HepG2 (cell line): ENCODE data around the gene SLC25A17. TPM values are rescaled to one million over a fixed set of nuclear protein-coding genes. Genes with fewer than 3 reads are reported as not detected.

Experiments
- ATAC-seq: fragments of 200-7000 bp; cut with Tn5 transposase; 3 replicates; pipeline ENCODE4 v1.9.1; 2020; ENCODE audit warnings: mild to moderate bottlenecking, moderate library complexity
- BruUV-seq: library from RNA; stranded (reverse); fragments of 400-500 nt; replicated peaks from 2 replicates; lab custom pipeline; 2021; lab: Mats Ljungman, UMichigan
- CTCF ChIA-PET: fragments of 300-600 bp; formaldehyde crosslinking; extraction: SDS; loops from one replicate; lab custom pipeline; 2021; ENCODE audit warnings: low total read pairs, inconsistent platforms, low intra/inter-chr PET ratio; lab: Yijun Ruan, JAX
- POLR2A ChIA-PET: fragments of 350-600 bp; sonication (Branson Sonifier 250); formaldehyde crosslinking; loops from one replicate; lab custom pipeline; 2020; ENCODE audit warnings: antibody characterized with exemption, inconsistent platforms; lab: Yijun Ruan, JAX
- DNase-seq: peaks from one replicate; pipeline ENCODE4 v3.0.0-alpha.2; 2015; ENCODE audit warnings: low spot score
- FAIRE-seq: peaks from 3 replicates; lab custom pipeline; 2011; peaks lifted over from hg19 to GRCh38; lab: Jason Lieb, UNC
- H2AFZ ChIP-seq: one replicate; pipeline ENCODE4 v1.6.1; 2011; ENCODE audit warnings: low read length, inconsistent platforms
- H3K27ac ChIP-seq: fragments of 300-600 bp; 3 replicates; pipeline ENCODE4 v1.8.0; 2011; ENCODE audit warnings: mixed run types, mild to moderate bottlenecking, mixed read lengths, low read length, inconsistent platforms; ENCODE audit not compliant: insufficient read depth; ENCODE audit errors: extremely low read length
- H3K27me3 ChIP-seq, 2 experiments: fragments of 200-600 bp in 1 of 2; 2 replicates in 1 of 2; 3 replicates in 1 of 2; pipeline versions ENCODE4 v1.6.0 to v1.8.0; 2011; ENCODE audit warnings: low read length in 2 of 2, mild to moderate bottlenecking in 2 of 2, moderate library complexity in 2 of 2, inconsistent platforms in 1 of 2; ENCODE audit not compliant: insufficient read depth in 2 of 2, control insufficient read depth in 1 of 2
- H3K36me3 ChIP-seq, 2 experiments: fragments of 200-600 bp in 1 of 2; replicated peaks in 1 of 2; 2 replicates in 1 of 2; 3 replicates in 1 of 2; pipeline versions ENCODE4 v1.5.1 to v1.8.0; 2011; ENCODE audit warnings: low read length in 2 of 2, inconsistent platforms in 1 of 2; ENCODE audit not compliant: insufficient read depth in 2 of 2, control insufficient read depth in 1 of 2
- H3K4me1 ChIP-seq: 2 replicates; pipeline ENCODE4 v1.5.1; 2012; ENCODE audit warnings: low read length, inconsistent platforms; ENCODE audit not compliant: insufficient read depth
- H3K4me2 ChIP-seq: 2 replicates; pipeline ENCODE4 v1.6.0; 2011; ENCODE audit warnings: low read depth, low read length, inconsistent platforms
- H3K4me3 ChIP-seq, 3 experiments: fragments of 200-600 bp in 1 of 3; sonication (generic), shearing (Covaris generic) in 1 of 3; replicated peaks in 1 of 3; 2 replicates each; pipeline ENCODE4 v1.5.1; 2011 to 2016; ENCODE audit warnings: low read length in 3 of 3, inconsistent platforms in 2 of 3, low read depth in 2 of 3, mild to moderate bottlenecking in 2 of 3, control low read depth in 1 of 3, mixed read lengths in 1 of 3; ENCODE audit not compliant: insufficient read depth in 1 of 3
- H3K79me2 ChIP-seq: one replicate; pipeline ENCODE4 v1.6.1; 2011; ENCODE audit warnings: low read length, inconsistent platforms; ENCODE audit not compliant: insufficient read depth
- H3K9ac ChIP-seq: 2 replicates; pipeline ENCODE4 v1.6.0; 2011; ENCODE audit warnings: mild to moderate bottlenecking, low read depth, low read length, inconsistent platforms; ENCODE audit not compliant: insufficient read depth
- H3K9me3 ChIP-seq: 2 replicates; pipeline ENCODE4 v1.5.1; 2012; ENCODE audit warnings: mild to moderate bottlenecking, low read length
- H4K20me1 ChIP-seq: 2 replicates; pipeline ENCODE4 v1.6.0; 2011; ENCODE audit warnings: inconsistent platforms, mild to moderate bottlenecking, low read length, moderate library complexity; ENCODE audit not compliant: insufficient read depth
- AKAP8 ChIP-seq: sonication (generic); formaldehyde crosslinking; IDR thresholded peaks from 2 replicates; pipeline ENCODE4 v1.5.1; 2020; ENCODE audit warnings: mild to moderate bottlenecking, missing genetic modification reagents
- CREBL2 ChIP-seq: sonication (generic); formaldehyde crosslinking; IDR thresholded peaks from 2 replicates; pipeline ENCODE4 v1.8.1; 2023; ENCODE audit warnings: missing genetic modification reagents, mild to moderate bottlenecking, borderline replicate concordance
- ELF1 ChIP-seq: sonication (generic); formaldehyde crosslinking; IDR thresholded peaks from 2 replicates; pipeline ENCODE4 v1.4.0; 2020; ENCODE audit warnings: missing genetic modification reagents
- HOXA9 ChIP-seq: sonication (generic); formaldehyde crosslinking; IDR thresholded peaks from 2 replicates; pipeline ENCODE4 v1.8.1; 2022; ENCODE audit warnings: missing genetic modification reagents, mild to moderate bottlenecking, moderate library complexity, borderline replicate concordance
- IRF1 ChIP-seq: sonication (generic); formaldehyde crosslinking; IDR thresholded peaks from 2 replicates; pipeline ENCODE4 v1.4.0; 2020; ENCODE audit warnings: low read depth, mild to moderate bottlenecking, missing genetic modification reagents
- JUN ChIP-seq: sonication (generic); formaldehyde crosslinking; IDR thresholded peaks from 2 replicates; pipeline ENCODE4 v1.4.0; 2020; ENCODE audit warnings: mild to moderate bottlenecking, missing genetic modification reagents
- KDM5A ChIP-seq: fragments of 200-600 bp; sonication (generic); IDR thresholded peaks from 2 replicates; pipeline ENCODE4 v1.7.0; 2018; ENCODE audit warnings: antibody characterized with exemption, mild to moderate bottlenecking, low read length, borderline replicate concordance
- MNT ChIP-seq: fragments of 450-650 bp; IDR thresholded peaks from 2 replicates; pipeline ENCODE4 v1.6.1; 2016
- NFE2 ChIP-seq: sonication (generic); formaldehyde crosslinking; IDR thresholded peaks from 2 replicates; pipeline ENCODE4 v1.4.0; 2020; ENCODE audit warnings: missing genetic modification reagents
- NFYC ChIP-seq: IDR thresholded peaks from 2 replicates; pipeline ENCODE4 v1.6.1; 2016; ENCODE audit warnings: missing genetic modification reagents, missing compliant biosample characterization
- PHB2 ChIP-seq: fragments of 450-650 bp; IDR thresholded peaks from 2 replicates; pipeline ENCODE4 v1.6.1; 2018; ENCODE audit not compliant: partially characterized antibody
- ZBTB2 ChIP-seq: sonication (generic); formaldehyde crosslinking; IDR thresholded peaks from 2 replicates; pipeline ENCODE4 v1.8.0; 2022; ENCODE audit warnings: low read depth, missing genetic modification reagents
- ZBTB42 ChIP-seq: sonication (generic); formaldehyde crosslinking; IDR thresholded peaks from 2 replicates; pipeline ENCODE4 v1.5.0; 2020; ENCODE audit warnings: mild to moderate bottlenecking, missing genetic modification reagents
- ZBTB7A ChIP-seq: sonication (generic); formaldehyde crosslinking; IDR thresholded peaks from 2 replicates; pipeline ENCODE4 v1.8.0; 2022; ENCODE audit warnings: mild to moderate bottlenecking, missing genetic modification reagents
- ZNF121 ChIP-seq: sonication (generic); formaldehyde crosslinking; IDR thresholded peaks from 2 replicates; pipeline ENCODE4 v1.5.0; 2020; ENCODE audit warnings: mild to moderate bottlenecking, missing genetic modification reagents
- ZNF232 ChIP-seq: sonication (generic); formaldehyde crosslinking; IDR thresholded peaks from 2 replicates; pipeline ENCODE4 v1.4.0; 2020; ENCODE audit warnings: missing genetic modification reagents, borderline replicate concordance
- ZNF513 ChIP-seq: sonication (generic); formaldehyde crosslinking; conservative IDR thresholded peaks from 2 replicates; pipeline ENCODE4 v1.5.0; 2020; ENCODE audit warnings: missing genetic modification reagents
- ZNF570 ChIP-seq: sonication (generic); formaldehyde crosslinking; IDR thresholded peaks from 2 replicates; pipeline ENCODE4 v1.4.0; 2020; ENCODE audit warnings: mild to moderate bottlenecking, missing genetic modification reagents, borderline replicate concordance
- ZNF652 ChIP-seq: IDR thresholded peaks from 2 replicates; pipeline ENCODE4 v1.6.1; 2016; ENCODE audit warnings: low read depth, borderline replicate concordance
- WGBS: methylation state at CpG from one replicate; pipeline ENCODE4 v1.1.6; 2017; ENCODE audit warnings: low lambda C conversion rate; 5-methylcytosine and 5-hydroxymethylcytosine counted together
- in situ Hi-C: cut with HindIII; loops from 2 replicates; pipeline ENCODE4 v1.10.0; 2017; ENCODE audit warnings: low pct_unique_long_range_greater_than_20kb; ENCODE audit not compliant: extremely low pct_ligation_motif_present
- intact Hi-C: fragments of 100-400 bp; cut with micrococcal nuclease; formaldehyde crosslinking; loops from one replicate; pipeline ENCODE4 v1.10.0; 2022; ENCODE audit not compliant: unreplicated experiment
- polyA plus RNA-seq, 8 experiments: library from polyadenylated mRNA; depleted of rRNA in 3 of 8; stranded (reverse) in 7 of 8; unstranded in 1 of 8; fragments of >200 nt; fragmentation: Illumina TruSeq in 4 of 8; extraction: Trizol in 4 of 8; gene quantifications; 2 replicates each; pipeline versions ENCODE4 v1.2.1 to v1.2.3, GENCODE V29; 2011 to 2016; ENCODE audit warnings: low read depth in 4 of 8, missing spikeins in 1 of 8, mixed read lengths in 1 of 8; ENCODE audit not compliant: insufficient read depth in 1 of 8
- total RNA-seq, 5 experiments: library from RNA; depleted of rRNA; stranded (reverse); fragments of >200 nt; fragmentation: Illumina TruSeq; extraction: Trizol; gene quantifications; 2 replicates each; pipeline ENCODE4 v1.2.3, GENCODE V29; 2016; ENCODE audit warnings: low read depth in 1 of 5

SLC25A17 gene
- total and polyA plus RNA-seq, 2 of the 13 experiments (the other 11 are each of a cell fraction or from before 2014, with no cell fraction given): 15.7 to 27.9 TPM

GRCh38 chr22:40759294-40759840 is 59.8 kb downstream of the SLC25A17 start:
- DNase-seq (no peak), FAIRE-seq (no peak), ATAC-seq (no peak; the same call in 2 of the 3 replicates)
- 38% methylated on average over 6 of the region's 6 CpGs for WGBS
- BruUV-seq: no TSS peak
- Histone ChIP-seq H3K27ac (no peak overlapping the region), H3K4me2 (no peak overlapping the region), H3K4me3 (no peak overlapping the region), H3K9ac (no peak overlapping the region), H3K4me1 (peaks cover 9% of the 10 kb centered on the region), H3K36me3 (no peaks in the 10 kb centered on the region), H3K27me3 (no peaks in the 10 kb centered on the region), H4K20me1 (no peaks in the 10 kb centered on the region), H3K9me3 (no peaks in the 10 kb centered on the region), H3K79me2 (no peaks in the 10 kb centered on the region), H2AFZ (no peak overlapping the region)
- ChIA-PET CTCF (interaction anchor here (1.9 to 3.0 kb wide), 2 partner anchors 78 to 322 kb away, joined by 5 to 34 read pairs; no protein-coding TSS in a partner anchor), POLR2A (no interaction called here)
- intact Hi-C loops (no loop called here), in situ Hi-C loops (loop anchor here (5.0 kb wide), 1 partner anchor 77 kb away; no protein-coding TSS in a partner anchor)
- TF ChIP-seq ZNF121 (peak; percentile 82), JUN (CRISPR knock-in tag) (no peak), ZNF570 (CRISPR knock-in tag) (no peak), ELF1 (no peak), PHB2 (no peak), KDM5A (no peak), ZBTB2 (CRISPR knock-in tag) (no peak), ZNF232 (CRISPR knock-in tag) (no peak), HOXA9 (CRISPR knock-in tag) (no peak), ZBTB7A (CRISPR knock-in tag) (no peak), NFE2 (CRISPR knock-in tag) (no peak), IRF1 (CRISPR knock-in tag) (no peak), ZNF652 (CRISPR knock-in tag) (no peak), CREBL2 (no peak), ZBTB42 (no peak), NFYC (CRISPR knock-in tag) (no peak), ZNF513 (no peak), MNT (no peak), AKAP8 (CRISPR knock-in tag) (no peak)
